Astrocyte (in vitro differentiated cells and primary cell): Measurements from ENCODE around the gene FIZ1. TPM values are rescaled to one million over a fixed set of nuclear protein-coding genes. Genes with fewer than 3 reads are reported as not detected.

Experiments used
- DNase-seq: peaks from one replicate; pipeline ENCODE4 v3.0.0-alpha.2; 2010; ENCODE audit warnings: low read depth
- FAIRE-seq: peaks from 2 replicates; lab custom pipeline; 2011; peaks lifted over from hg19 to GRCh38; lab: Jason Lieb, UNC
- H2AFZ ChIP-seq: 2 replicates; pipeline ENCODE4 v1.6.0; 2012; ENCODE audit warnings: low read depth, low read length, inconsistent platforms
- H3K27ac ChIP-seq: 2 replicates; pipeline ENCODE4 v1.5.1; 2011; ENCODE audit warnings: low read depth, low read length, inconsistent platforms
- H3K27me3 ChIP-seq: 2 replicates; pipeline ENCODE4 v1.6.0; 2011; ENCODE audit warnings: low read length, inconsistent platforms; ENCODE audit not compliant: insufficient read depth
- H3K36me3 ChIP-seq: 2 replicates; pipeline ENCODE4 v1.5.1; 2011; ENCODE audit warnings: low read length, inconsistent platforms; ENCODE audit not compliant: insufficient read depth
- H3K4me1 ChIP-seq: 2 replicates; pipeline ENCODE4 v1.5.1; 2011; ENCODE audit warnings: low read length, inconsistent platforms; ENCODE audit not compliant: insufficient read depth
- H3K4me2 ChIP-seq: 2 replicates; pipeline ENCODE4 v1.6.0; 2012; ENCODE audit warnings: low read length, inconsistent platforms
- H3K4me3 ChIP-seq: 2 replicates; pipeline ENCODE4 v1.5.1; 2011; ENCODE audit warnings: low read depth, mild to moderate bottlenecking, low read length, inconsistent platforms; ENCODE audit not compliant: insufficient read depth
- H3K79me2 ChIP-seq: 2 replicates; pipeline ENCODE4 v1.6.0; 2012; ENCODE audit warnings: mild to moderate bottlenecking, low read length, inconsistent platforms; ENCODE audit not compliant: insufficient read depth
- H3K9ac ChIP-seq: 2 replicates; pipeline ENCODE4 v1.6.0; 2012; ENCODE audit warnings: mild to moderate bottlenecking, low read length, inconsistent platforms
- H3K9me3 ChIP-seq: 2 replicates; pipeline ENCODE4 v1.5.1; 2012; ENCODE audit warnings: low read depth, mild to moderate bottlenecking, low read length, inconsistent platforms; ENCODE audit not compliant: insufficient read depth
- H4K20me1 ChIP-seq: 2 replicates; pipeline ENCODE4 v1.6.0; 2012; ENCODE audit warnings: low read length, inconsistent platforms; ENCODE audit not compliant: insufficient read depth
- H3K27ac Mint-ChIP-seq: one replicate; pipeline ENCODE4 v1.8.0; 2021; ENCODE audit warnings: mild to moderate bottlenecking, mixed read lengths; ENCODE audit not compliant: unreplicated experiment
- H3K27me3 Mint-ChIP-seq: one replicate; pipeline ENCODE4 v1.8.0; 2021; ENCODE audit warnings: low read depth, mixed read lengths; ENCODE audit not compliant: unreplicated experiment
- H3K36me3 Mint-ChIP-seq: one replicate; pipeline ENCODE4 v1.8.0; 2021; ENCODE audit warnings: low read depth, mixed read lengths; ENCODE audit not compliant: unreplicated experiment
- H3K4me1 Mint-ChIP-seq: one replicate; pipeline ENCODE4 v1.8.0; 2021; ENCODE audit warnings: low read depth, mixed read lengths; ENCODE audit not compliant: unreplicated experiment
- H3K4me3 Mint-ChIP-seq: one replicate; pipeline ENCODE4 v1.8.0; 2021; ENCODE audit warnings: mild to moderate bottlenecking, moderate library complexity, mixed read lengths; ENCODE audit not compliant: unreplicated experiment
- H3K9me3 Mint-ChIP-seq: one replicate; pipeline ENCODE4 v1.8.0; 2021; ENCODE audit warnings: mild to moderate bottlenecking, mixed read lengths; ENCODE audit not compliant: unreplicated experiment
- CTCF ChIP-seq: IDR thresholded peaks from 2 replicates; pipeline ENCODE4 v1.5.1; 2011; ENCODE audit warnings: low read depth, mild to moderate bottlenecking, inconsistent platforms, low read length, moderate library complexity; ENCODE audit not compliant: insufficient read depth
- EZH2 ChIP-seq: IDR thresholded peaks from 2 replicates; pipeline ENCODE4 v1.6.1; 2012; ENCODE audit warnings: mild to moderate bottlenecking, low read length, inconsistent platforms; ENCODE audit not compliant: insufficient read depth
- total RNA-seq: library from RNA; stranded (reverse); gene quantifications from 2 replicates; pipeline ENCODE4 v1.2.1, GENCODE V29; 2021

Gene FIZ1
- total RNA-seq, 1 donor from 2014 or later, result 14.5 TPM

- Histone ChIP-seq H2AFZ (no peak overlapping the region), H3K4me3 (no peak overlapping the region), H3K27me3 (no peaks in the 10 kb centered on the region), H3K4me1 (no peaks in the 10 kb centered on the region), H3K27ac (no peak overlapping the region), H3K36me3 (no peaks in the 10 kb centered on the region), H3K9me3 (no peaks in the 10 kb centered on the region), H3K9ac (no peak overlapping the region), H4K20me1 (peaks cover 13% of the 10 kb centered on the region), H3K79me2 (peaks cover 8% of the 10 kb centered on the region), H3K4me2 (peak overlapping the region; percentile 64)
- peaks cover 6% of the 10 kb centered on the region for H3K4me1 Mint-ChIP-seq
- no peak overlapping the region for H3K27ac Mint-ChIP-seq
- FAIRE-seq, result no peak
- DNase-seq, result no peak
- H3K27me3 Mint-ChIP-seq, result no peaks in the 10 kb centered on the region
- peaks cover 2% of the 10 kb centered on the region for H3K36me3 Mint-ChIP-seq
- no peaks in the 10 kb centered on the region for H3K9me3 Mint-ChIP-seq
- H3K4me3 Mint-ChIP-seq, result peak overlapping the region; percentile 89
- TF ChIP-seq CTCF, result no peak
- TF ChIP-seq EZH2, result no peak
Measured at GRCh38 chr19:55623130-55623529, 23.8 kb upstream of the FIZ1 start.

- no peak overlapping the region for H3K4me3 Mint-ChIP-seq
- no peaks in the 10 kb centered on the region for H3K27me3 ChIP-seq
Measured at GRCh38 chr19:55622242-55622969, 23.1 kb upstream of the FIZ1 start.

More at GRCh38 chr19:55622242-55622969, 23.1 kb upstream of the FIZ1 start:
- peaks cover 8% of the 10 kb centered on the region for H3K79me2 ChIP-seq
- H3K27me3 Mint-ChIP-seq, result no peaks in the 10 kb centered on the region
- no peaks in the 10 kb centered on the region for H3K9me3 ChIP-seq
- H3K36me3 Mint-ChIP-seq, result peaks cover 6% of the 10 kb centered on the region
- no peak overlapping the region for H3K4me3 ChIP-seq
- H3K36me3 ChIP-seq, result no peaks in the 10 kb centered on the region
- peaks cover 6% of the 10 kb centered on the region for H3K4me1 Mint-ChIP-seq
- no peak for TF ChIP-seq CTCF
- no peak overlapping the region for H3K9ac ChIP-seq
- H2AFZ ChIP-seq, result no peak overlapping the region
- no peaks in the 10 kb centered on the region for H3K4me1 ChIP-seq
- no peak for FAIRE-seq
- no peak overlapping the region for H3K4me2 ChIP-seq
- H4K20me1 ChIP-seq, result peaks cover 14% of the 10 kb centered on the region
- no peak for DNase-seq
- no peaks in the 10 kb centered on the region for H3K9me3 Mint-ChIP-seq
- no peak overlapping the region for H3K27ac ChIP-seq
- no peak overlapping the region for H3K27ac Mint-ChIP-seq
